Umbilical cord (tissue), 2 donors: ENCODE data around the gene NPEPL1. TPM values are rescaled to one million over a fixed set of nuclear protein-coding genes. Genes with fewer than 3 reads are reported as not detected.
"Not testable (repeated sequence)": the region's sequence is repeated elsewhere in the genome, so short reads cannot be mapped to it uniquely, and the experiment has no call there.

Source experiments
- DNase-seq: peaks from one replicate; pipeline ENCODE4 v3.0.0-alpha.2; 2015; ENCODE audit warnings: low spot score
- total RNA-seq: library from RNA; depleted of rRNA; stranded (reverse); fragments of >200 nt; gene quantifications from one replicate; pipeline ENCODE4 v1.2.3, GENCODE V29; 2014; ENCODE audit warnings: low replicate concordance; ENCODE audit not compliant: insufficient read depth

NPEPL1 gene
- total RNA-seq, 1 donor from 2014 or later: 25.0 TPM

DNA sequence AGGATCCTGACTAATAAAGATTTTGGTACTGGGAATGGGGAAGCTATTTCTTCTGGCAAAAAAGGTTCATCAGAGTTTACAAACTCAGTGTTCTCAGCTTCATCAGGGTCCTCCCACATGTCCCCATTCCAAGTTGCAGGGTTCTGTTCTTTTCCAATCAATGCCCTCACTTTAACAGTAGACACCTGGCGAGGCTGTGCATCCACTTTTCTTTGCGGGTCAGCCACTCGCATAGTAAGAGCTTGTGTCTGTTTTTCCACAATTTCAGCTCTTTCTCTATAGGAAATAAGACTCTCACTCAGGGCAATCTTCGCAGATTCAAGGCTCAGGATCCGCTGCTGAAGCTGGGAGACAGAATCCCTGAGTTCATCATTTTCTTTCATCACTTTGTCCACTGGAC lies 65.0 kb downstream of the NPEPL1 start:
- DNase-seq: not testable (repeated sequence)

DNA sequence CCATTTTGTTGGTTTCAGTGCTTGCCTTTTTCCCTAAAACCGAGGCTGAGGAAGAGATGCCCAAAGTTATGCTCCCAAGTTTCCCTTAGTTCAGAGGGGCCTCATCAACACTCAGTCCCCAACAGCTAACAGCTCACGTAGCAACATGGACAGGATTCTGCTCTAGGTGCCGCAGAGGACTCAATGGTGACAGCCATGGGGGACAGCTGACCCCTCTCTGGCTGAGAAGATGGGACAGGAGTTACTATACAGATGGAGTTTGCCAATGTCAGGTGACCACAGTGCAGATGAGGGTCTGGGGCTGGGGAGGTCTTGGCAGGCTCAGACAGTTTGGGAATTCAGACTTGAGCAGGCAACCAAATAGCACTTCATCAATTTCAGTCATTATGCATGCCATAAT lies 67.3 kb downstream of the NPEPL1 start:
- DNase-seq: no peak

DNA sequence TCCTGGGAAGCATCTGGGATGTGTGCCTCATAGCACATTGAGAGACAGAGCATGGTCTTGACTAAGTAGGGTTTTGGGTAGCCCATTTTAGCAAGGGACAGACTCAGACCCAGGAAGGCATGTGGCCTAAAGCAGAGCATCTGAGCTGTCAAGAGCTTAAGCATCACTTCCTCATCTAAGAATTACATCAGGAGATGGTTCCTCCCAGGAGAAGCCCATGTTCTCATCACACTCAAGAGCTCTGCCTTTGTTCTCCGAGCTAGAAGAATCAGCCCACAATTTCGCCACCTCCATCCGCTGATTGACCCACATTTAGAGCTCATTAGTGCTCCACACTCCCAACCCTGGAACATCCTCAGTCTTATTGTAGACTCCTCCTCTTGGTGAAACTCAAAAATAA lies 68.3 kb downstream of the NPEPL1 start:
- no peak for DNase-seq

DNA sequence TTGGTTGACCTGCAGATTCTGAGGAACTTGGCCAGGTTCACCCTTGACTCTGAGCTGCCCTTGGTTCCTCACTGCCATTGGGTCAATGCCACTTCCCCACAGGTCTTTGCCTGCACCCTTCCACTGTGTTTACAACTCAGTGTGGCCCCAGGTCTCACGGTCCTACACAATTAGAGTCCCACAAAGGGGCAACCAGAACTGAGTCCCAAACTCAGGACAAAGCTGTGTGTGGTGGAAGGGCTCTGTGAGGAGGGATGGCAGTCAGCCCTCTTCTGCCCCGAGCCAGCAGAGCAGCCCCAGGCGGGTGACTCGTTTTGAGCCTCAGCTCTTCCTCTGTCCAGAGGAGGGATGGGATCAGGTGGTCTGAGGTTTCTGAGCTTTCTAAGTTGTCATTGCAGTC lies 69.5 kb downstream of the NPEPL1 start:
- DNase-seq: no peak

DNA sequence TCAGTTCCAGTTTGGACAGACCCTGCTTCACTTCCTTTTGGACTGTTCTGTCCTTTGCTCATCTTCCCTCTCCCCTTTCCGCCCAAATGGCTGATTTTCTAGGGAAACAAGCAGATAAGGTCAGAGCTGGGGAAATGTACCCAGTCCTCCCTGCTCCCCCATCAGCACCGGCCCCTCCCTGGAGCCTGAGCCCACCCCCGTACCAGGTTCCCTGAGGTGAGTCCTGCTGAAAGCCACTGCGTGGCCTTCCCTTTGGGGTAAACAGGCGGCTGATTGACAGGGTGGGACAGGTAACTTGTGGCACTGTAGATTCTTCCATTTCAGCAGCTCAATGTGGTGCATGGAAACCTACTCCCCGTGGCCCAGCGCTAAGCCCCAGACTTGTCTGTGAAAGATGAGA lies 70.5 kb downstream of the NPEPL1 start:
- no peak for DNase-seq

Other genes starting within 250 kb of the NPEPL1 start
- gene APCDD1L, start 177.4 kb upstream of the NPEPL1 start, total RNA-seq: 7.7 TPM
- 24.1 TPM for gene STX16, start 41.5 kb upstream of the NPEPL1 start, total RNA-seq
- 4.1 TPM for gene GNAS-AS1, start 158.1 kb downstream of the NPEPL1 start, total RNA-seq
- gene GNAS, start 159.9 kb downstream of the NPEPL1 start, total RNA-seq: 248 TPM